ENCODE data around the gene EIF2B2.
A peak's percentile ranks its signal among the peaks of the same experiment; 100 is the strongest.

Gene EIF2B2

DNA sequence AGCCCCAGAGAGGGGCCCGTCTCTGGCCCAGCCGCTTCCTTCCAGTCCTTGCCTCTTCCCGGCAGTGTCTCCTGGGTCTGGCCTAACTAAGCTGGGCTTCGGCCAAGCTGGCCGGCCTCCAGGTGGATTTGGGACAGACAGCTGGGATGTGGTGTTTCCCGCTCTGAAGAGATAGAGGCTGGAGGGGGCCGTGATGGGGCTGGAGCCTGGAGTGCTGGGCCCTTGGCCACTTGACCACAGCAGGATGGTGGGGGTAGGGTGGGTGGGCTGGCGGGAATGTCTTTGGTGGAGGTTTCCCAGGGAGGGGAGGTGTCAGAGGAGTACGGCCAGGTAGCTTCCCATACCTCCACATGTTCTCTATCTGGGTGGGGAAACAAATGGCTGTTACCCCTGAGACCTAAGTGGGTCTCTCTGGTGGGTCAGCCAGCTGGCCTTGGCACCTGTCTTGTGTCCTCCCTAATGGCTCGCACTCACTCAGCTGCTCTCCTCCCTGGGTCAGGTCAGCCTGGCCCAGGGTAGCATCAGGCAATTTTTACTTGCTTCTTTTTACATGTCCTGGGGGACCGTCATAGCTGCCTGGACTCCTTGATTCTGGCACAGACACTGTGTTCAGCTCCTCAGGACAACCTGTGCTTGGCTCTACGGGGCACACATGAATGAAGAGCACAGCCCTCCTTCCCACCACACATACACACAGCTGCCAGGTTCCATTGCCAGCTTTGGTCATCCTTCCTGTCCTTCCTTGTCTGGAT, 27.5 kb upstream of the EIF2B2 start:
- Mint-ChIP-seq H3K27ac (peak overlapping the region in 2 of 3 experiments; percentile 77 to 84), H3K36me3 (ENCODE audit: low read depth) (no peaks in the 10 kb centered on the region), H3K4me3 (peak overlapping the region in 1 of 3 experiments; percentile 34), H3K9me3 (no peaks in the 10 kb centered on the region), H3K27me3 (ENCODE audit: low read depth) (peaks cover 4% of the 10 kb centered on the region), H3K4me1 (peaks cover 58% of the 10 kb centered on the region)
- TF ChIP-seq, protein P1, sequence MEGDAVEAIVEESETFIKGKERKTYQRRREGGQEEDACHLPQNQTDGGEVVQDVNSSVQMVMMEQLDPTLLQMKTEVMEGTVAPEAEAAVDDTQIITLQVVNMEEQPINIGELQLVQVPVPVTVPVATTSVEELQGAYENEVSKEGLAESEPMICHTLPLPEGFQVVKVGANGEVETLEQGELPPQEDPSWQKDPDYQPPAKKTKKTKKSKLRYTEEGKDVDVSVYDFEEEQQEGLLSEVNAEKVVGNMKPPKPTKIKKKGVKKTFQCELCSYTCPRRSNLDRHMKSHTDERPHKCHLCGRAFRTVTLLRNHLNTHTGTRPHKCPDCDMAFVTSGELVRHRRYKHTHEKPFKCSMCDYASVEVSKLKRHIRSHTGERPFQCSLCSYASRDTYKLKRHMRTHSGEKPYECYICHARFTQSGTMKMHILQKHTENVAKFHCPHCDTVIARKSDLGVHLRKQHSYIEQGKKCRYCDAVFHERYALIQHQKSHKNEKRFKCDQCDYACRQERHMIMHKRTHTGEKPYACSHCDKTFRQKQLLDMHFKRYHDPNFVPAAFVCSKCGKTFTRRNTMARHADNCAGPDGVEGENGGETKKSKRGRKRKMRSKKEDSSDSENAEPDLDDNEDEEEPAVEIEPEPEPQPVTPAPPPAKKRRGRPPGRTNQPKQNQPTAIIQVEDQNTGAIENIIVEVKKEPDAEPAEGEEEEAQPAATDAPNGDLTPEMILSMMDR (IDR thresholded peaks at IDR 0.05; ENCODE audit: unreplicated experiment in 3 of 3) = no peak

DNA sequence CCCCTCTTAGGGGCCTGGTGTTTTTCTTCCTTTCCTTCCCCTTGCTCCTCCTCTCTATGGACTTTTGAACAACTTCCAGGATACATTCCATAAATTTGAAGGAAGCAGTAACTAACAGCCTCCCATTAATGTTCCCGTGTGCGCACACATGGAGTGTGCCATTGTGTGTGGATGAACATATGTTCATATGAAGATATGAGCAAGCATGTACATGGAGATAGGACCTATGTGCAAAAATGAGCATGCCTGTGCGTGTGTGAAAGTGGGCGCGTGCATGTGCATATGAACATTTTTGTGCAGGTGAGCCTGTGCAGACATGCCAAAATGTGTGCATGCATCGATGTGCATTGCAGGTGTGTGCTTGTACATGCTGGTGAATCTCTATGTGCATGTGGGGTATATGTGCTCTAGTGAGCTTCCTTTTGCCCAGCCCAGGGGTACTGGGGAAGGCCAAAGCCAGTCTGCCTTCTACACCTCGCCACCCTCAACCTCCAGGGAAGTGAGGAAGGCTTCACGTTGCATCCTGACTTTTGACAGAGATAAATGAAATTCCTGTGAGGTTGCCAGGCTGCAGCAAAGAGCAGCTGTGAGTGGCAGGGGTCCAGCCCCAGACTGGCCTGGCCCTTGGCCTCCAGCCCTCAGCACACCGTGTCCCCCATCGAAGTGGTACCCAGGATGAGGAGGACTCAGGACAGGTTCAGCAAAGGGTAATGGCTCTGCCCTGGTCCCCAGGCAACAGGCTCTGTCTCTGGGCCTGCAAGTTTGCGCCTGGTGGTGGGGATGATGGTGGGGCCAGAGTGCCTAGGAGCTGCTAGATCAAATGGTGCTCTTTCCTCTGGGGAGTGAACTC, 26.2 kb upstream of the EIF2B2 start:
- H3K9me3 Mint-ChIP-seq = no peaks in the 10 kb centered on the region
- peaks cover 8% of the 10 kb centered on the region for H3K27me3 Mint-ChIP-seq (ENCODE audit: low read depth)
- peaks cover 71% of the 10 kb centered on the region for H3K4me1 Mint-ChIP-seq
- H3K4me3 Mint-ChIP-seq = no peak overlapping the region
- TF ChIP-seq, protein P1 (IDR thresholded peaks at IDR 0.05; ENCODE audit: unreplicated experiment in 3 of 3) = no peak
- no peaks in the 10 kb centered on the region for H3K36me3 Mint-ChIP-seq (ENCODE audit: low read depth)
- H3K27ac Mint-ChIP-seq = peak overlapping the region in 2 of 3 experiments; percentile 63 to 77

DNA sequence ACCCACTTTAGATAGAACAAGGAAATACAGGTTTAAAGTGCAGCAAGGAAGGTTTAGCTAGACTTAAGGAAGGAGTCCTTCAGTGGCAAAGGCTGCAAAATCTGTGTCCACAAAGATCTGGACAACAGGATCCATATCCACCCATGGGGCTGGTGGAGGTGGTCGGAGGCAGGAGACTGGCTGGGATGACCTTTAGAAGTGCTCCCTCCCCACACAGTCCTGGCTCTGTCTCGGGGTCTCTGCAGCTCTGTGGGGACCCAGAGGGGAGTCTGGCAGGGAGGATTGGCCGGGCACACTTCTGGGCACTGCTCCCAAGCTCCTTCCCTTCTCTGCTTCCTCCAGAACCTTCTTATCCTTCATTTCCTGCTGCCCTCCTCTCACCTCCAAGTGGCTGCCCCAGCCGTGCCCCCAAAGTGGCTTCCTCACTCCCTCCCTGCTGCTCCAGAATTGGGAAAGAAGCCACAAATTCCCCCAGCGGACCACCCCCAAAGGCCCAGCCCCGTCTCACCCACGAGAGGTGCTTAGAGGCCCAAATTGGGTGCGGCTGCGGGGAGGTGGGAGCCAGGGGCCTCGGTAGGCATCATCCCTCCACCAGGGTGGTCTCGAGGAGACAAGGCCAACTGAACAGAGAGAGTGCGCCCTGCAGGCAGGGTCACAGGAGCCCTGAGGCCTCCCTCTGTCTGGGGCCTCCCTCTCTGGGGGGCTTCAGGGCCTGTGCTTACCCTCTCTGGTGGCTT, 25.4 kb upstream of the EIF2B2 start:
- Mint-ChIP-seq H3K9me3 (no peaks in the 10 kb centered on the region), H3K27me3 (ENCODE audit: low read depth) (peaks cover 8% of the 10 kb centered on the region), H3K36me3 (ENCODE audit: low read depth) (no peaks in the 10 kb centered on the region), H3K4me3 (no peak overlapping the region), H3K27ac (peak overlapping the region in 2 of 3 experiments; percentile 63 to 71), H3K4me1 (peaks cover 78% of the 10 kb centered on the region)
- TF ChIP-seq, protein P1 (IDR thresholded peaks at IDR 0.05; ENCODE audit: unreplicated experiment in 3 of 3) = no peak

GRCh38 chr14:74977901-74978385, 24.8 kb upstream of the EIF2B2 start:
- Mint-ChIP-seq H3K9me3 (no peaks in the 10 kb centered on the region), H3K27me3 (ENCODE audit: low read depth) (peaks cover 8% of the 10 kb centered on the region), H3K4me1 (peaks cover 84% of the 10 kb centered on the region), H3K36me3 (ENCODE audit: low read depth) (no peaks in the 10 kb centered on the region), H3K27ac (peak overlapping the region; percentile 77 to 95 (median 88)), H3K4me3 (no peak overlapping the region)
- TF ChIP-seq, protein P1 (IDR thresholded peaks at IDR 0.05; ENCODE audit: unreplicated experiment in 3 of 3) = no peak

DNA sequence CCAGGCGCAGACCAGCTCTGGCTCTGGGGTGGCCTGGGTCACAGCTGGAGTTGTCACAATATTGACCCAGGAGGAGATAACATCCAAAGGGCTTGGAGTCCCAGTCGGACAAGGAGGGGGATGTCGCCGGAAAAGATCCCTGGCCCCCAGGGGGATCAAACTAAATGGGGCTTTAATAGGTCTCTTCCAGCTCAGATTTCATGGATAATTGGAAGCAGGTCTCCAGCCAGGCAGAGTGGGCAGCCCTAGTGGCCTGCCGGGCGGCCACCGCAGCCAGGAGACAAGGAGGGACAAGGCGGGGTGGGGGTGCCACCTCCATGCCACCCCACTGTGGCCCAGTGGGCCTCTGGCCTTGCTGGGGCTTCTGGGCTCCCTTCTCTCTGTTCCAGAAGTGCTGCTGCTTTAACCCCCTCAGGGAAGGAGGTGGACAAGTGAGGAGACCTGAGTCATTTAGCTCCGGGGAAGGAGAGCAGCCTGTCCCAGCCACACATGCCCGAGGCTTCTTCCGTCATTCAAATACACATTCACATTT, 24.2 kb upstream of the EIF2B2 start:
- H3K27ac Mint-ChIP-seq = peak overlapping the region; percentile 77 to 95 (median 78)
- H3K9me3 Mint-ChIP-seq = no peaks in the 10 kb centered on the region
- peaks cover 84% of the 10 kb centered on the region for H3K4me1 Mint-ChIP-seq
- H3K27me3 Mint-ChIP-seq (ENCODE audit: low read depth) = peaks cover 8% of the 10 kb centered on the region
- no peaks in the 10 kb centered on the region for H3K36me3 Mint-ChIP-seq (ENCODE audit: low read depth)
- TF ChIP-seq, protein P1 (IDR thresholded peaks at IDR 0.05; ENCODE audit: unreplicated experiment in 3 of 3) = no peak
- peak overlapping the region in 2 of 3 experiments; percentile 16 to 18 for H3K4me3 Mint-ChIP-seq
